ENCODE data around the gene TNP2.

- no peak for TF ChIP-seq CTCF (IDR thresholded peaks at IDR 0.05)
- no peak for TF ChIP-seq ZFX (IDR thresholded peaks at IDR 0.05; ENCODE audit: borderline replicate concordance)
Measured at GRCh38 chr16:11238272-11239202, 30.6 kb downstream of the TNP2 start.

Measured in 22Rv1 (cell line).